Measurements from ENCODE around the gene ALG2.
A peak's percentile ranks its signal among the peaks of the same experiment; 100 is the strongest.

The ALG2 gene

GRCh38 chr9:99189186-99189585 lies 32.6 kb downstream of the ALG2 start:
- TF ChIP-seq CTCF (IDR thresholded peaks at IDR 0.05; ENCODE audit: low read depth, low read length), result no peak
- no peak for DNase-seq (ENCODE audit: low read depth in 2 of 2)
- H3K4me3 ChIP-seq (replicated peaks in 1 of 2; ENCODE audit: low read depth in 2 of 2, low read length in 2 of 2), result no peak overlapping the region

GRCh38 chr9:99187311-99187710 lies 34.4 kb downstream of the ALG2 start:
- TF ChIP-seq CTCF (IDR thresholded peaks at IDR 0.05; ENCODE audit: low read depth, low read length), result no peak
- no peak for DNase-seq (ENCODE audit: low read depth in 2 of 2)
- H3K4me3 ChIP-seq (replicated peaks in 1 of 2; ENCODE audit: low read depth in 2 of 2, low read length in 2 of 2), result no peak overlapping the region

- no peak for DNase-seq (ENCODE audit: low read depth in 2 of 2)
- H3K4me3 ChIP-seq (replicated peaks in 1 of 2; ENCODE audit: low read depth in 2 of 2, low read length in 2 of 2), result no peak overlapping the region
- TF ChIP-seq CTCF (IDR thresholded peaks at IDR 0.05; ENCODE audit: low read depth, low read length), result no peak
These were observed 35.8 kb downstream of the ALG2 start for GRCh38 chr9:99185934-99186333.

GRCh38 chr9:99185348-99185632 lies 36.5 kb downstream of the ALG2 start:
- TF ChIP-seq CTCF (IDR thresholded peaks at IDR 0.05; ENCODE audit: low read depth, low read length), result no peak
- H3K4me3 ChIP-seq (replicated peaks in 1 of 2; ENCODE audit: low read depth in 2 of 2, low read length in 2 of 2), result no peak overlapping the region
- DNase-seq (ENCODE audit: low read depth in 2 of 2), result no peak

GRCh38 chr9:99184475-99185347 lies 37.0 kb downstream of the ALG2 start:
- peak overlapping the region; percentile 21 for H3K4me3 ChIP-seq (replicated peaks in 1 of 2; ENCODE audit: low read depth in 2 of 2, low read length in 2 of 2)
- DNase-seq (ENCODE audit: low read depth in 2 of 2), result peak; percentile 93 to 94
- peak; percentile 95 for TF ChIP-seq CTCF (IDR thresholded peaks at IDR 0.05; ENCODE audit: low read depth, low read length)

GRCh38 chr9:99184110-99184474 lies 37.6 kb downstream of the ALG2 start:
- TF ChIP-seq CTCF (IDR thresholded peaks at IDR 0.05; ENCODE audit: low read depth, low read length), result no peak
- no peak for DNase-seq (ENCODE audit: low read depth in 2 of 2)
- no peak overlapping the region for H3K4me3 ChIP-seq (replicated peaks in 1 of 2; ENCODE audit: low read depth in 2 of 2, low read length in 2 of 2)

GRCh38 chr9:99183616-99184015 lies 38.1 kb downstream of the ALG2 start:
- no peak for TF ChIP-seq CTCF (IDR thresholded peaks at IDR 0.05; ENCODE audit: low read depth, low read length)
- no peak overlapping the region for H3K4me3 ChIP-seq (replicated peaks in 1 of 2; ENCODE audit: low read depth in 2 of 2, low read length in 2 of 2)
- DNase-seq (ENCODE audit: low read depth in 2 of 2), result no peak
